HCT116 (cell line): Measurements from ENCODE around the gene COPZ1. TPM values are rescaled to one million over a fixed set of nuclear protein-coding genes. Genes with fewer than 3 reads are reported as not detected.

Experiments
- ATAC-seq: fragments of 200-7000 bp; cut with Tn5 transposase; 2 replicates; pipeline ENCODE4 v1.9.1; 2020; ENCODE audit warnings: mild to moderate bottlenecking, moderate library complexity
- BruUV-seq: library from RNA; stranded (reverse); fragments of 400-500 nt; replicated peaks from 2 replicates; lab custom pipeline; 2021; lab: Mats Ljungman, UMichigan
- CTCF ChIA-PET: fragments of 300-600 bp; sonication (Branson Sonifier 250); formaldehyde crosslinking; loops from one replicate; lab custom pipeline; 2021; ENCODE audit warnings: antibody characterized with exemption; lab: Charles Lee
- POLR2A ChIA-PET: fragments of 300-600, 350-600 bp; sonication (Branson Sonifier 250); formaldehyde crosslinking; loops from one replicate; lab custom pipeline; 2021; ENCODE audit warnings: antibody characterized with exemption; lab: Charles Lee
- RAD21 ChIA-PET, 2 experiments: fragments of 300-600 bp; sonication (Branson Sonifier 250); formaldehyde crosslinking; loops; one replicate each; lab custom pipeline; 2023; ENCODE audit warnings: low total read pairs in 2 of 2; ENCODE audit not compliant: uncharacterized antibody in 2 of 2, unreplicated experiment in 2 of 2, low non-redundant PET in 1 of 2; lab: Charles Lee
- DNase-seq: peaks from one replicate; pipeline ENCODE4 v3.0.0-alpha.2; 2010; ENCODE audit warnings: low read depth, low spot score
- H2AFZ ChIP-seq: fragments of 200-600 bp; shearing (Covaris generic), sonication (generic); 2 replicates; pipeline ENCODE4 v1.6.1; 2017; ENCODE audit warnings: low read depth, mixed run types, mixed read lengths, antibody characterized with exemption, low read length; ENCODE audit not compliant: poor library complexity, severe bottlenecking
- H3K27ac ChIP-seq: 2 replicates; pipeline ENCODE4 v1.5.1; 2012; ENCODE audit warnings: low read depth, low read length
- H3K27me3 ChIP-seq: fragments of 200-600 bp; sonication (generic); 2 replicates; pipeline ENCODE4 v1.6.1; 2016; ENCODE audit warnings: mixed run types, low read length, mixed read lengths; ENCODE audit not compliant: insufficient read depth
- H3K36me3 ChIP-seq, 2 experiments: fragments of 200-500 bp in 1 of 2; fragments of 200-600 bp in 1 of 2; sonication (Bioruptor generic) in 1 of 2; sonication (generic) in 1 of 2; 2 replicates each; pipeline versions ENCODE4 v1.5.1 to v1.6.1; 2014 to 2016; ENCODE audit warnings: low read length in 2 of 2, inconsistent platforms in 1 of 2, mixed read lengths in 1 of 2, mixed run types in 1 of 2; ENCODE audit not compliant: insufficient read depth in 2 of 2, control insufficient read depth in 1 of 2
- H3K4me1 ChIP-seq, 2 experiments: fragments of 200-600 bp in 1 of 2; sonication (generic) in 1 of 2; 2 replicates each; pipeline versions ENCODE4 v1.5.1 to v1.6.1; 2012 to 2017; ENCODE audit warnings: low read length in 2 of 2, inconsistent platforms in 1 of 2, mild to moderate bottlenecking in 1 of 2, mixed read lengths in 1 of 2, mixed run types in 1 of 2, moderate library complexity in 1 of 2; ENCODE audit not compliant: insufficient read depth in 2 of 2, control insufficient read depth in 1 of 2
- H3K4me2 ChIP-seq: fragments of 200-600 bp; sonication (generic); 2 replicates; pipeline ENCODE4 v1.6.1; 2017; ENCODE audit warnings: mixed run types, low read length, mixed read lengths
- H3K4me3 ChIP-seq, 2 experiments: fragments of 200-600 bp in 1 of 2; sonication (generic) in 1 of 2; replicated peaks in 1 of 2; 2 replicates each; pipeline ENCODE4 v1.5.1; 2011 to 2016; ENCODE audit warnings: low read length in 2 of 2, control low read depth in 1 of 2, low read depth in 1 of 2, mild to moderate bottlenecking in 1 of 2, mixed read lengths in 1 of 2, mixed run types in 1 of 2
- H3K79me2 ChIP-seq: fragments of 200-600 bp; sonication (generic); 2 replicates; pipeline ENCODE4 v1.6.1; 2017; ENCODE audit warnings: mild to moderate bottlenecking, mixed run types, low read length, moderate library complexity, mixed read lengths; ENCODE audit not compliant: insufficient read depth
- H3K9ac ChIP-seq: fragments of 200-600 bp; sonication (generic); 2 replicates; pipeline ENCODE4 v1.6.1; 2016; ENCODE audit warnings: low read length, mixed read lengths
- H3K9me2 ChIP-seq: fragments of 200-600 bp; sonication (generic), shearing (Covaris generic); 2 replicates; pipeline ENCODE4 v1.6.1; 2017; ENCODE audit warnings: mixed run types, mild to moderate bottlenecking, moderate library complexity; ENCODE audit not compliant: insufficient read depth
- H3K9me3 ChIP-seq, 2 experiments: fragments of 200-500 bp in 1 of 2; fragments of 200-600 bp in 1 of 2; sonication (Bioruptor generic) in 1 of 2; sonication (generic) in 1 of 2; 2 replicates each; pipeline ENCODE4 v1.6.1; 2014 to 2017; ENCODE audit warnings: low read length in 2 of 2, mixed read lengths in 2 of 2, inconsistent platforms in 1 of 2, low read depth in 1 of 2, mild to moderate bottlenecking in 1 of 2, mixed run types in 1 of 2, moderate library complexity in 1 of 2; ENCODE audit not compliant: control insufficient read depth in 1 of 2, insufficient read depth in 1 of 2
- H4K20me1 ChIP-seq: fragments of 200-600 bp; sonication (generic), shearing (Covaris generic); 2 replicates; pipeline ENCODE4 v1.6.1; 2017; ENCODE audit warnings: mixed run types, mild to moderate bottlenecking, moderate library complexity; ENCODE audit not compliant: insufficient read depth
- CBX3 ChIP-seq: IDR thresholded peaks from 2 replicates; pipeline ENCODE4 v1.6.1; 2012; ENCODE audit warnings: low read depth
- ELF1 ChIP-seq: IDR thresholded peaks from 2 replicates; pipeline ENCODE4 v1.6.1; 2012; ENCODE audit warnings: low read depth, borderline replicate concordance
- EZH2 ChIP-seq: fragments of 200-600 bp; sonication (generic); IDR thresholded peaks from 2 replicates; pipeline ENCODE4 v1.6.1; 2017; ENCODE audit warnings: antibody characterized with exemption, mixed run types
- EZH2phosphoT487 ChIP-seq: fragments of 200-600 bp; IDR thresholded peaks from 2 replicates; pipeline ENCODE4 v1.6.1; 2018; ENCODE audit warnings: antibody characterized with exemption, borderline replicate concordance
- FOSL1 ChIP-seq: IDR thresholded peaks from 2 replicates; pipeline ENCODE4 v1.6.1; 2012; ENCODE audit warnings: low read depth
- JUND ChIP-seq: IDR thresholded peaks from 2 replicates; pipeline ENCODE4 v1.6.1; 2012
- POLR2A ChIP-seq: IDR thresholded peaks from 2 replicates; pipeline ENCODE4 v1.7.0; 2011; ENCODE audit warnings: borderline replicate concordance; ENCODE audit not compliant: insufficient read depth, insufficient read length; ENCODE audit errors: extremely low read depth
- POLR2AphosphoS5 ChIP-seq: IDR thresholded peaks from 2 replicates; pipeline ENCODE4 v1.6.1; 2011; ENCODE audit warnings: mild to moderate bottlenecking, low read depth, low read length, moderate library complexity
- RAD21 ChIP-seq: IDR thresholded peaks from 2 replicates; pipeline ENCODE4 v1.6.1; 2012; ENCODE audit warnings: low read depth, mild to moderate bottlenecking
- intact Hi-C: fragments of 100-400 bp; cut with micrococcal nuclease; formaldehyde crosslinking; loops from 2 replicates; pipeline ENCODE4 v1.10.0; 2022
- total RNA-seq: library from RNA; stranded (reverse); gene quantifications from one replicate; pipeline ENCODE4 v1.2.1, GENCODE V29; 2021; ENCODE audit not compliant: unreplicated experiment
- TF ChIP-seq, protein P1 (sequence below): IDR thresholded peaks from 2 replicates; pipeline ENCODE4 v1.6.1; 2011; ENCODE audit warnings: mild to moderate bottlenecking, low read length, moderate library complexity; ENCODE audit not compliant: insufficient replicate concordance; ENCODE audit errors: extremely low read depth
- TF ChIP-seq, protein P2 (sequence below), 3 experiments: fragments of 200-600 bp in 1 of 3; sonication (generic) in 1 of 3; IDR thresholded peaks in 2 of 3; conservative IDR thresholded peaks in 1 of 3; 2 replicates each; pipeline ENCODE4 v1.5.1; 2012 to 2017; ENCODE audit warnings: low read depth in 2 of 3, low read length in 2 of 3, antibody characterized with exemption in 1 of 3, borderline replicate concordance in 1 of 3, control low read depth in 1 of 3, mild to moderate bottlenecking in 1 of 3, mixed read lengths in 1 of 3, mixed run types in 1 of 3, moderate library complexity in 1 of 3; ENCODE audit not compliant: insufficient read depth in 1 of 3
- TF ChIP-seq, protein P3 (sequence below): IDR thresholded peaks from 2 replicates; pipeline ENCODE4 v1.6.1; 2012; ENCODE audit warnings: low read depth
- TF ChIP-seq, protein P4 (sequence below): IDR thresholded peaks from 2 replicates; pipeline ENCODE4 v1.6.1; 2012
- TF ChIP-seq, protein P5 (sequence below): IDR thresholded peaks from 2 replicates; pipeline ENCODE4 v1.6.1; 2012

The COPZ1 gene
- total RNA-seq, 1 experiment from 2014 or later, result 191 TPM

DNA sequence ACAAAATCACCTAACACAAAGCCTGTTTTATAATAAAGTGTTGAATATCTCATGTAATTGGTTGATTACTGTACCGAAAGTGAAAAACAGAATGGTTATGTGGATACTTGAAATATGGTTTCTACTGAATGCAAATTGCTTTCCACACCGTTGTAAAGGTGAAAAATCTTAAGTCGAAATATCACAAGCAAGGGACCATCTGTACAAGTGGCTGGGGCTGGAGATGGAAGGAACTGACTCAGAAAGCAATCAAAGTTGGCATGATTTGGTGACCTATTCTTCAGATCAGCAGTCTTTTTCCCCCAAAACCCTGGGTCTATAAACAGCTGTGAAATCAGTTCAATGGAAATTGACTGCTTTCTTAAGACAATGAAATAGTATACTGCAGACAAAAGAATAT, 48.6 kb upstream of the COPZ1 start:
- TF ChIP-seq EZH2 (no peak), EZH2phosphoT487 (no peak), CBX3 (no peak), POLR2AphosphoS5 (no peak), FOSL1 (no peak), RAD21 (no peak), ELF1 (no peak), JUND (no peak), POLR2A (no peak)
- TF ChIP-seq, protein P1, sequence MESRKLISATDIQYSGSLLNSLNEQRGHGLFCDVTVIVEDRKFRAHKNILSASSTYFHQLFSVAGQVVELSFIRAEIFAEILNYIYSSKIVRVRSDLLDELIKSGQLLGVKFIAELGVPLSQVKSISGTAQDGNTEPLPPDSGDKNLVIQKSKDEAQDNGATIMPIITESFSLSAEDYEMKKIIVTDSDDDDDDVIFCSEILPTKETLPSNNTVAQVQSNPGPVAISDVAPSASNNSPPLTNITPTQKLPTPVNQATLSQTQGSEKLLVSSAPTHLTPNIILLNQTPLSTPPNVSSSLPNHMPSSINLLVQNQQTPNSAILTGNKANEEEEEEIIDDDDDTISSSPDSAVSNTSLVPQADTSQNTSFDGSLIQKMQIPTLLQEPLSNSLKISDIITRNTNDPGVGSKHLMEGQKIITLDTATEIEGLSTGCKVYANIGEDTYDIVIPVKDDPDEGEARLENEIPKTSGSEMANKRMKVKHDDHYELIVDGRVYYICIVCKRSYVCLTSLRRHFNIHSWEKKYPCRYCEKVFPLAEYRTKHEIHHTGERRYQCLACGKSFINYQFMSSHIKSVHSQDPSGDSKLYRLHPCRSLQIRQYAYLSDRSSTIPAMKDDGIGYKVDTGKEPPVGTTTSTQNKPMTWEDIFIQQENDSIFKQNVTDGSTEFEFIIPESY, result no peak
- TF ChIP-seq, protein P2, sequence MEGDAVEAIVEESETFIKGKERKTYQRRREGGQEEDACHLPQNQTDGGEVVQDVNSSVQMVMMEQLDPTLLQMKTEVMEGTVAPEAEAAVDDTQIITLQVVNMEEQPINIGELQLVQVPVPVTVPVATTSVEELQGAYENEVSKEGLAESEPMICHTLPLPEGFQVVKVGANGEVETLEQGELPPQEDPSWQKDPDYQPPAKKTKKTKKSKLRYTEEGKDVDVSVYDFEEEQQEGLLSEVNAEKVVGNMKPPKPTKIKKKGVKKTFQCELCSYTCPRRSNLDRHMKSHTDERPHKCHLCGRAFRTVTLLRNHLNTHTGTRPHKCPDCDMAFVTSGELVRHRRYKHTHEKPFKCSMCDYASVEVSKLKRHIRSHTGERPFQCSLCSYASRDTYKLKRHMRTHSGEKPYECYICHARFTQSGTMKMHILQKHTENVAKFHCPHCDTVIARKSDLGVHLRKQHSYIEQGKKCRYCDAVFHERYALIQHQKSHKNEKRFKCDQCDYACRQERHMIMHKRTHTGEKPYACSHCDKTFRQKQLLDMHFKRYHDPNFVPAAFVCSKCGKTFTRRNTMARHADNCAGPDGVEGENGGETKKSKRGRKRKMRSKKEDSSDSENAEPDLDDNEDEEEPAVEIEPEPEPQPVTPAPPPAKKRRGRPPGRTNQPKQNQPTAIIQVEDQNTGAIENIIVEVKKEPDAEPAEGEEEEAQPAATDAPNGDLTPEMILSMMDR (IDR thresholded peaks at IDR 0.05 in 2 of 3, conservative IDR thresholded peaks at IDR 0.05 in 1 of 3; ENCODE audit: borderline replicate concordance in 1 of 3, insufficient read depth in 1 of 3, low read depth in 2 of 3, low read length in 2 of 3), result no peak
- TF ChIP-seq, protein P3, sequence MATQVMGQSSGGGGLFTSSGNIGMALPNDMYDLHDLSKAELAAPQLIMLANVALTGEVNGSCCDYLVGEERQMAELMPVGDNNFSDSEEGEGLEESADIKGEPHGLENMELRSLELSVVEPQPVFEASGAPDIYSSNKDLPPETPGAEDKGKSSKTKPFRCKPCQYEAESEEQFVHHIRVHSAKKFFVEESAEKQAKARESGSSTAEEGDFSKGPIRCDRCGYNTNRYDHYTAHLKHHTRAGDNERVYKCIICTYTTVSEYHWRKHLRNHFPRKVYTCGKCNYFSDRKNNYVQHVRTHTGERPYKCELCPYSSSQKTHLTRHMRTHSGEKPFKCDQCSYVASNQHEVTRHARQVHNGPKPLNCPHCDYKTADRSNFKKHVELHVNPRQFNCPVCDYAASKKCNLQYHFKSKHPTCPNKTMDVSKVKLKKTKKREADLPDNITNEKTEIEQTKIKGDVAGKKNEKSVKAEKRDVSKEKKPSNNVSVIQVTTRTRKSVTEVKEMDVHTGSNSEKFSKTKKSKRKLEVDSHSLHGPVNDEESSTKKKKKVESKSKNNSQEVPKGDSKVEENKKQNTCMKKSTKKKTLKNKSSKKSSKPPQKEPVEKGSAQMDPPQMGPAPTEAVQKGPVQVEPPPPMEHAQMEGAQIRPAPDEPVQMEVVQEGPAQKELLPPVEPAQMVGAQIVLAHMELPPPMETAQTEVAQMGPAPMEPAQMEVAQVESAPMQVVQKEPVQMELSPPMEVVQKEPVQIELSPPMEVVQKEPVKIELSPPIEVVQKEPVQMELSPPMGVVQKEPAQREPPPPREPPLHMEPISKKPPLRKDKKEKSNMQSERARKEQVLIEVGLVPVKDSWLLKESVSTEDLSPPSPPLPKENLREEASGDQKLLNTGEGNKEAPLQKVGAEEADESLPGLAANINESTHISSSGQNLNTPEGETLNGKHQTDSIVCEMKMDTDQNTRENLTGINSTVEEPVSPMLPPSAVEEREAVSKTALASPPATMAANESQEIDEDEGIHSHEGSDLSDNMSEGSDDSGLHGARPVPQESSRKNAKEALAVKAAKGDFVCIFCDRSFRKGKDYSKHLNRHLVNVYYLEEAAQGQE, result no peak
- TF ChIP-seq, protein P4, sequence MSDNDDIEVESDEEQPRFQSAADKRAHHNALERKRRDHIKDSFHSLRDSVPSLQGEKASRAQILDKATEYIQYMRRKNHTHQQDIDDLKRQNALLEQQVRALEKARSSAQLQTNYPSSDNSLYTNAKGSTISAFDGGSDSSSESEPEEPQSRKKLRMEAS, result no peak
- TF ChIP-seq, protein P5, sequence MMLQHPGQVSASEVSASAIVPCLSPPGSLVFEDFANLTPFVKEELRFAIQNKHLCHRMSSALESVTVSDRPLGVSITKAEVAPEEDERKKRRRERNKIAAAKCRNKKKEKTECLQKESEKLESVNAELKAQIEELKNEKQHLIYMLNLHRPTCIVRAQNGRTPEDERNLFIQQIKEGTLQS, result no peak
- CTCF ChIA-PET, result no interaction called here
- RAD21 ChIA-PET, result no interaction called here

More for the DNA sequence above, 48.6 kb upstream of the COPZ1 start:
- POLR2A ChIA-PET, result no interaction called here
- Histone ChIP-seq H3K4me3 (no peak overlapping the region), H3K27ac (no peak overlapping the region), H3K27me3 (no peaks in the 10 kb centered on the region), H3K9me2 (no peaks in the 10 kb centered on the region), H3K79me2 (peaks cover 65% of the 10 kb centered on the region), H4K20me1 (no peaks in the 10 kb centered on the region), H2AFZ (no peak overlapping the region), H3K9me3 (no peaks in the 10 kb centered on the region), H3K9ac (no peak overlapping the region), H3K36me3 (peaks cover 7 to 18% of the 10 kb centered on the region in 2 experiments; a peak in 3 of 4 replicates), H3K4me2 (no peak overlapping the region), H3K4me1 (peaks cover 6 to 15% of the 10 kb centered on the region in 2 experiments)
- DNase-seq (no peak), ATAC-seq (no peak)
- intact Hi-C loops, result no loop called here
- BruUV-seq, result no TSS peak
